ENCODE results near the gene ACSS1. TPM values are rescaled to one million over a fixed set of nuclear protein-coding genes. Genes with fewer than 3 reads are reported as not detected.

Gene ACSS1
- total RNA-seq, 1 donor from 2014 or later: 7.3 TPM

- H3K27me3 ChIP-seq (ENCODE audit: control insufficient read depth, insufficient read depth, low read length): peaks cover 12% of the 10 kb centered on the region
- no peaks in the 10 kb centered on the region for H3K36me3 ChIP-seq (ENCODE audit: control insufficient read depth, insufficient read depth, low read length)
- DNase-seq (ENCODE audit: low read depth): no peak
- TF ChIP-seq CTCF (IDR thresholded peaks at IDR 0.05; ENCODE audit: insufficient read depth, low read length, poor library complexity, severe bottlenecking): no peak
- H3K4me3 ChIP-seq (ENCODE audit: low read depth, low read length): no peak overlapping the region
Observed at GRCh38 chr20:24998631-24999445, 59.1 kb downstream of the ACSS1 start.

DNA sequence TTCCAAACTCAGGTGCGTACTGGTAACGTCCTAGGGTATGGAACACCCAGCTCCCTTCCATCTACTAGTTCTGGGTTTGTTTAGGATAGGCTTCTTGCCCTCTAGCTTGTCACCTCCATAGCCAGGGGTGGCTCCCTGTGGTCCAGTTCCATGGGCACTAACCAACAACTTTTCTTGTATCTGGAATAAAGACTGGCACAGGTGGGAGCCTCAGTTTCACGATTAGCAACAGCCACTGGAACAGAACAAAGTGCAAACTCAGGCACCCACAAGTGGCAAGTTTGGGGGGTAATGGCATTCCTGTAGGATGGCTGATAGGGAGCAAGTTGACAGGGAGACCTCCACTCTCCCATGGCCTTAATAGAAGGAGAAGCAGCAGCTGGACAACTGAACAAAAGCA is 59.8 kb downstream of the ACSS1 start:
- no peak for TF ChIP-seq CTCF (IDR thresholded peaks at IDR 0.05; ENCODE audit: insufficient read depth, low read length, poor library complexity, severe bottlenecking)

GRCh38 chr20:24996449-24997377 is 61.2 kb downstream of the ACSS1 start:
- Histone ChIP-seq H3K4me3 (ENCODE audit: low read depth, low read length) (no peak overlapping the region), H3K27me3 (ENCODE audit: control insufficient read depth, insufficient read depth, low read length) (peaks cover 12% of the 10 kb centered on the region), H3K36me3 (ENCODE audit: control insufficient read depth, insufficient read depth, low read length) (no peaks in the 10 kb centered on the region)
- no peak for DNase-seq (ENCODE audit: low read depth)
- no peak for TF ChIP-seq CTCF (IDR thresholded peaks at IDR 0.05; ENCODE audit: insufficient read depth, low read length, poor library complexity, severe bottlenecking)

More for the DNA sequence above, 59.8 kb downstream of the ACSS1 start:
- no peaks in the 10 kb centered on the region for H3K36me3 ChIP-seq (ENCODE audit: control insufficient read depth, insufficient read depth, low read length)
- H3K27me3 ChIP-seq (ENCODE audit: control insufficient read depth, insufficient read depth, low read length): peaks cover 12% of the 10 kb centered on the region
- H3K4me3 ChIP-seq (ENCODE audit: low read depth, low read length): no peak overlapping the region
- DNase-seq (ENCODE audit: low read depth): no peak

GRCh38 chr20:24995741-24996448 is 62.0 kb downstream of the ACSS1 start:
- no peak overlapping the region for H3K4me3 ChIP-seq (ENCODE audit: low read depth, low read length)
- TF ChIP-seq CTCF (IDR thresholded peaks at IDR 0.05; ENCODE audit: insufficient read depth, low read length, poor library complexity, severe bottlenecking): no peak
- H3K36me3 ChIP-seq (ENCODE audit: control insufficient read depth, insufficient read depth, low read length): no peaks in the 10 kb centered on the region
- H3K27me3 ChIP-seq (ENCODE audit: control insufficient read depth, insufficient read depth, low read length): peaks cover 12% of the 10 kb centered on the region
- no peak for DNase-seq (ENCODE audit: low read depth)

DNA sequence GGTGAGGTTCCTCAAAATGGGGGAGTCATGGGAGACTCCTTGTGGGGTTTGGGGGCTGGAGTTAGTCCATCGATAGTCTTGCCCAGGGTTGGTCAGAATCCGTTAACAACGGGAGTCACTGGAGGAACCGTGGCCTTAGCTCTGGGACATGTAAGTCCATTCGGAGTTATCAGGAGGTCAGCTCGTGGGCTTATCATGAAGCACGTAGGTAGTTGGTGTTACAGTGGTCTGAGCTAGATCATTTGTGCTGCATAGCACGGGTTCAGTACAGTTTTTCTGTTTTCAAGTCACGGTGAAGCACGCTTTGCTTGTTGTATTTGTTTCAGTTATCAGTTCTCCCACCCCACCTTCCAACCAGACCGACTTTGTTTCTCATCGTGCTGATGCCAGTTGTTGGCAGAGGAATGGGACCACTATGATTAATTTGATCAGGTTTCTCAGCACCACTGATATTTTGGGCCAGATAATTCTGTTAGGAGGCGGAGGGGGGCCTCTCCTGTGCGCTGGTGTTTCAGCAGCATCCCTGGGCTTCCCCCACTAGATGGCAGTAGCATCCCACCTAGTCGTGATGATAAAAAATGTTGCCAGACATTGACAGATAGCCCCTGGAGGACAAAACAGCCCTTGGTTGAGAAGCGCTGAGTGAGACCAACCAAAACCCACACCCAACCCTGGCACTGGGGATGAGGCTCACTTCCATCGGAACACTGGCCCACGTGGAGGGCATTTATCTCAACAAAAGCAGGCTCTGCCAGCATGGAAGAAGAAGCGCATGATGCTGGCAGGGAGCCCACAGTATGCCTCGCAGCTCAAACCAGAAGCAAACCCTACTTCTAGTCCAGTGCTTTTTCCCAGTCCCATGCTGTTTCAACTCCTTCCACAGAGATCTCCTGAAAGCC is 63.2 kb downstream of the ACSS1 start:
- DNase-seq (ENCODE audit: low read depth): no peak
- H3K27me3 ChIP-seq (ENCODE audit: control insufficient read depth, insufficient read depth, low read length): peaks cover 12% of the 10 kb centered on the region
- no peaks in the 10 kb centered on the region for H3K36me3 ChIP-seq (ENCODE audit: control insufficient read depth, insufficient read depth, low read length)
- peak; percentile 86 for TF ChIP-seq CTCF (IDR thresholded peaks at IDR 0.05; ENCODE audit: insufficient read depth, low read length, poor library complexity, severe bottlenecking)
- no peak overlapping the region for H3K4me3 ChIP-seq (ENCODE audit: low read depth, low read length)

Measured in kidney epithelial cell (primary cell).